Thoracic aorta (tissue), 2 donors: ENCODE results near the gene SLC16A8. TPM values are rescaled to one million over a fixed set of nuclear protein-coding genes. Genes with fewer than 3 reads are reported as not detected.
A peak's percentile ranks its signal among the peaks of the same experiment; 100 is the strongest.

Source experiments
- ATAC-seq: fragments of 150-250 bp; one replicate; pipeline ENCODE4 v1.8.0; 2017; ENCODE audit warnings: low read depth; ENCODE audit not compliant: insufficient number of reproducible peaks, low FRiP score
- DNase-seq: peaks from one replicate; pipeline ENCODE4 v3.0.0-alpha.2; 2020; ENCODE audit warnings: low spot score
- H3K27ac ChIP-seq, 2 donors: fragments of 200-600 bp; sonication (generic); 1 replicate in 1 of 2; 2 replicates in 1 of 2; pipeline ENCODE4 v1.5.1; 2016; ENCODE audit warnings: mild to moderate bottlenecking in 2 of 2, moderate library complexity in 2 of 2
- H3K27me3 ChIP-seq: fragments of 200-600 bp; sonication (generic); replicated peaks from 2 replicates; pipeline ENCODE4 v1.6.0; 2016; ENCODE audit warnings: mild to moderate bottlenecking; ENCODE audit not compliant: insufficient read depth
- H3K36me3 ChIP-seq: fragments of 200-600 bp; sonication (generic); one replicate; pipeline ENCODE4 v1.5.1; 2016
- H3K4me1 ChIP-seq, 2 donors: fragments of 200-600 bp; sonication (generic); 1 replicate in 1 of 2; 2 replicates in 1 of 2; pipeline versions ENCODE4 v1.5.1 to v1.6.0; 2016; ENCODE audit warnings: low read depth in 2 of 2, mild to moderate bottlenecking in 1 of 2; ENCODE audit not compliant: control insufficient read depth in 1 of 2
- H3K4me3 ChIP-seq: fragments of 200-600 bp; sonication (generic); 2 replicates; pipeline ENCODE4 v1.5.1; 2016; ENCODE audit warnings: mild to moderate bottlenecking
- H3K9me3 ChIP-seq: fragments of 200-600 bp; sonication (generic); 2 replicates; pipeline ENCODE4 v1.5.1; 2016
- total RNA-seq, 2 donors: library from RNA; depleted of rRNA; stranded (reverse); fragments of >200 nt; gene quantifications; one replicate each; pipeline versions ENCODE4 v1.1.0 to v1.2.3, GENCODE V29; 2016
- TF ChIP-seq, protein P1 (sequence below): fragments of 200-600 bp; sonication (generic); IDR thresholded peaks from one replicate; pipeline ENCODE4 v1.5.1; 2019; ENCODE audit warnings: antibody characterized with exemption

SLC16A8 gene
- total RNA-seq, 2 donors from 2014 or later = 1.2 to 1.5 TPM

DNA sequence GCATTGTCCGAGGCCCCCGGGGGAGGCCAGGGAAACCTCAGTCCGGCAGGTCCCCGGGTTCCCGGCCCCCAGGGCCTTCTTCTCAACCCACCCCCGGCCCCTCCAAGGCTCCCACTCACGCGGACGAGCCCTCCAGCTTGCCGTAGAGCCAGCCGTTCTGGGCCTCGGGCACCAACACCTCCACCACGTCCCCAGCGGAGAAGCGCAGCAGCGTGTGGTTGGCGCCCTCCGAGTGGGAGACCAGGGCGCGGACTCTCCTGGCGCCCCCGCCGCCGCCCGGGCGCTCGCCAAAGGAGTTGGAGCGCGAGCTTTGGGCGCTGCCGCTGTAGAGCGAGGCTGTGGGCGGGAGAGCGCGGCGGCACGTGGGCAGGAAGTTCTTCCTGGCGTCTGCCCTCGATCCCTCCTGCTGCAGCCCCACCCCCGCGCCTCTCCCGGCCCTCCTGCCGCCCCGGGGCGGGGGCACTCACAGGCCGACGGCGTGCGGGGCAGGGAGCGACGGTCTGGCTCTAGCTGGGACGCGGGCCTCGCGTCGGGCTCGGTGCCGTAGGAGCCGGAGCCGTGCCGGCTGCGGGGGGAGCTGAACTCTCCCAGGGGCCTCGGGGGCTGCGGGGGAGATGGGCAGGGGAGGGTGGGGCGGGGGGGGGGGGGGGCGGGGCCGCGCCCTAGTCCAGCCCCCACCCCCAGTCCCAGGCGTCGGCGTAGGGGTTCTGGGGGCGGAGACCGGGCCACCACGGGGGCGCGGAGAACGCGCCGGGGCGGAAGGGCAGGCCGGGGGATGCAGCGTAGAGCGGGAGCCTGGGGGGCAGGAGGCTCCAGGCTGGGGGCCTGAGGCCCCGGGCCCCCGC lies 4.9 kb upstream of the SLC16A8 start:
- Histone ChIP-seq H3K9me3 (no peaks in the 10 kb centered on the region), H3K36me3 (no peaks in the 10 kb centered on the region), H3K27ac (no peak overlapping the region), H3K4me1 (peaks cover 3 to 8% of the 10 kb centered on the region in 2 donors), H3K4me3 (peak overlapping the region; percentile 66), H3K27me3 (no peaks in the 10 kb centered on the region)
- TF ChIP-seq, protein P1, sequence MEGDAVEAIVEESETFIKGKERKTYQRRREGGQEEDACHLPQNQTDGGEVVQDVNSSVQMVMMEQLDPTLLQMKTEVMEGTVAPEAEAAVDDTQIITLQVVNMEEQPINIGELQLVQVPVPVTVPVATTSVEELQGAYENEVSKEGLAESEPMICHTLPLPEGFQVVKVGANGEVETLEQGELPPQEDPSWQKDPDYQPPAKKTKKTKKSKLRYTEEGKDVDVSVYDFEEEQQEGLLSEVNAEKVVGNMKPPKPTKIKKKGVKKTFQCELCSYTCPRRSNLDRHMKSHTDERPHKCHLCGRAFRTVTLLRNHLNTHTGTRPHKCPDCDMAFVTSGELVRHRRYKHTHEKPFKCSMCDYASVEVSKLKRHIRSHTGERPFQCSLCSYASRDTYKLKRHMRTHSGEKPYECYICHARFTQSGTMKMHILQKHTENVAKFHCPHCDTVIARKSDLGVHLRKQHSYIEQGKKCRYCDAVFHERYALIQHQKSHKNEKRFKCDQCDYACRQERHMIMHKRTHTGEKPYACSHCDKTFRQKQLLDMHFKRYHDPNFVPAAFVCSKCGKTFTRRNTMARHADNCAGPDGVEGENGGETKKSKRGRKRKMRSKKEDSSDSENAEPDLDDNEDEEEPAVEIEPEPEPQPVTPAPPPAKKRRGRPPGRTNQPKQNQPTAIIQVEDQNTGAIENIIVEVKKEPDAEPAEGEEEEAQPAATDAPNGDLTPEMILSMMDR = no peak
- no peak for ATAC-seq
- no peak for DNase-seq

DNA sequence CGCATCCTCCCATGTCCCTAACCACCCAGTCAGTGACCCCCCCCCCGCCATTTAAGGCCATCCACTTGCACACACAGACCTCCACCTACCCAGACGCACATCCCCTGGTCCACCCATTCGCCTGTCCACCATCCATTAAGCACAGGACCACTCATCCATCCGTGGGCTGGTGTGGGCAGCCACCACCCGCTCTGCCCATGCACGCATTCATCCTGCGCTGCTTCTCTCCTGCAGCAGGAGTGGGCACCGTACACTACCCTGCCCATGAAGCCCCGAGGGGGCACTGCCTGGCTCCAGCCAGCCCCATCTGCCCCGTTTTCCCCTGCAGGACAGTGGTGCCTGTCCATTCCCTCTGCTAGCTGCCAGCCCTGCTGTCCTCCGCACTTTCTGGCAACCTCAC lies 3.9 kb upstream of the SLC16A8 start:
- Histone ChIP-seq H3K4me3 (no peak overlapping the region), H3K4me1 (peaks cover 3 to 14% of the 10 kb centered on the region in 2 donors), H3K9me3 (no peaks in the 10 kb centered on the region), H3K27me3 (no peaks in the 10 kb centered on the region), H3K36me3 (no peaks in the 10 kb centered on the region), H3K27ac (no peak overlapping the region)
- DNase-seq (no peak), ATAC-seq (no peak)
- TF ChIP-seq, protein P1 = no peak

DNA sequence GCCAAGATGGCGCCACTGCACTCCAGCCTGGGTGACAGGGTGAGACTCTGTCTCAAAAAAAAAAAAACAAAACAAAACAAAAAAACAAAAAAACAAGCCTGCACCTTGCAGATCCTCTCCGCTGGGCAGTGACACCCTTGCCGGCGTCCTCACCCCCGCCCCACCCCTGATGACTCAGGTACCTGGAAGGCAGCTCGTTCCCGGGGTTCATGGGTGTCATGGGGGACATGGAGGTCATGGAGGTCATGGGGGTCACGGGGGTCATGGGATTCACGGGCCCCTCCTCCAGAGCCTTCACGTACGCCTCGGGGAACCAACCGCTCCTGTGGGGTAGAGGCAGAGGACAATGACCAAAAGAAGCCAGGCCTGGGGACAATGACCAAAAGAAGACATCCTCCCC lies 3.0 kb upstream of the SLC16A8 start:
- no peak for ATAC-seq
- Histone ChIP-seq H3K36me3 (no peaks in the 10 kb centered on the region), H3K4me3 (no peak overlapping the region), H3K27me3 (no peaks in the 10 kb centered on the region), H3K4me1 (peaks cover 7 to 23% of the 10 kb centered on the region in 2 donors), H3K9me3 (no peaks in the 10 kb centered on the region), H3K27ac (no peak overlapping the region)
- DNase-seq = no peak
- TF ChIP-seq, protein P1 = no peak

DNA sequence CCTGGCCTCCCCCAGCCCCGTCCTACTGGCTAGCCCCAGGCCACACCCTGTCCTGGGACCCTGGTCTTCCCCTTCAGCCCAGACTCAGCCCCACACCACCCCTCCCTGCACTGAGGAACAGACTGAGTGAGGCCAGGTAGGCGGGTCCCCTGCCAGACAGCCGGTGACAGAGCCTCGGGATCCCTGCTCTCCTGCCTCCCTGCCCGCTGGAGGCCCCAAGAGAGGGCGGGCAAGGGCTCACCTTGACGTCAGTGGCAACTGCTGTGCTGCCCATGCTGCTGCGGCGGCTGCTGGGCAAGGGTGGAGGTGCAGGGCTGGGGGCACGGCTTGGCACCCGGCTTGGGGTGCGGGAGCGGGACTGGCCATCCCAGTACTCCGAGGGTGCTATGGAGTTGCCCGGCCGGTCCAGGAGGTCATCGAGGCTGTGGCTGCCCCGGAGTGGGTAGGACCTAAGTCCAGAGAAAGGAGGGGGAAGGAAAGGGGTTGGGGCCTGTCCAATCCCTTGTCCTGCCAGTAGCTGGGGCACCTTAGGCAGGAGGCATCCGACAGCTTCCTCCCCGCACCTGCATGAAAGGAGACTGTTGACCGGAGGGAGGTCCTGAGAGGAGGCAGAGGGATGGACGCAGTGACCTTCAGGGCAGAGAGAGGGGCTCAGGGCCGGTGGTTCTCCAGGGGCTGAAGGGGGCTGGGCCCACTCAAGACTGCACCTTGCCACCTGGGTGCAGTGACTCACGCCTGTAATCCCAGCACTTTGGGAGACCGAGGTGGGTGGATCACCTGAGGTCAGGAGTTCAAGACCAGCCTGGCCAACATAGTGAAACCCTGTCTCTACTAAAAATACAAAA lies 2.2 kb upstream of the SLC16A8 start:
- Histone ChIP-seq H3K4me1 (peaks cover 12 to 30% of the 10 kb centered on the region in 2 donors), H3K27ac (no peak overlapping the region), H3K4me3 (no peak overlapping the region), H3K36me3 (no peaks in the 10 kb centered on the region), H3K27me3 (no peaks in the 10 kb centered on the region), H3K9me3 (no peaks in the 10 kb centered on the region)
- ATAC-seq (no peak), DNase-seq (no peak)
- TF ChIP-seq, protein P1 = no peak

DNA sequence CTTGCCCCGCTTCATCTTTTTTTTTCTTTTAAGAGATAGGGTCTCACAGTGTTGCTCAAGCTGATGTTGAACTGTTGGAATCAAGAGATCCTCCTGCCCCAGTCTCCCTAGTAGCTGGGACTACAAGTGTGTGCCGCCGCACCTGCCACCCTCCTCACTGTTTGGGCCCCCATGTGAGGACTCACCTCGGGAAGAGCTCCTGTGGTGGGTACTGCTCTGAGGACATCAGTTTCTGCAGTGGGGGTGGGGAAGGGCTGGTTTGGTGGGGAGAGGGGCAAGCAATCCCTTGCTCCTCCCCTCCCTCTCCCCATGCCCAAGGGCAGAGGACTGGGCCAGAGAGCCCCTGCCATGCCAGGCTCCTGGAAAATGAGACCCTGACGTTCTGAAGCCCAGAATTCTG lies 1.5 kb upstream of the SLC16A8 start:
- ATAC-seq (no peak), DNase-seq (no peak)
- H3K4me3 ChIP-seq = no peak overlapping the region
- TF ChIP-seq, protein P1 = no peak
- no peaks in the 10 kb centered on the region for H3K36me3 ChIP-seq
- no peaks in the 10 kb centered on the region for H3K27me3 ChIP-seq
- H3K4me1 ChIP-seq = peaks cover 15 to 35% of the 10 kb centered on the region in 2 donors
- H3K9me3 ChIP-seq = no peaks in the 10 kb centered on the region
- H3K27ac ChIP-seq = no peak overlapping the region
